ENCODE data around the gene SLC26A6. TPM values are rescaled to one million over a fixed set of nuclear protein-coding genes. Genes with fewer than 3 reads are reported as not detected.

Gene SLC26A6
- polyA plus RNA-seq, 1 donor (not counting 4 experiments of a cell fraction or from before 2014, with no cell fraction given) = 24.9 TPM

- H3K27ac ChIP-seq (ENCODE audit: control insufficient read depth, insufficient read depth, low read length) = peak overlapping the region; percentile 98
- DNase-seq (ENCODE audit: low read depth, low spot score) (no peak), FAIRE-seq (no peak)
- H3K9me1 ChIP-seq (ENCODE audit: control insufficient read depth, extremely low read depth, insufficient read depth, low read length) = peaks cover 2% of the 10 kb centered on the region
- H3K4me2 ChIP-seq (ENCODE audit: control insufficient read depth, extremely low read depth, insufficient read depth, low read depth, low read length) = no peak overlapping the region
- H3K4me1 ChIP-seq (ENCODE audit: control insufficient read depth, extremely low read depth, insufficient read depth, low read length) = peaks cover 79% of the 10 kb centered on the region
- H3K27me3 ChIP-seq (ENCODE audit: control insufficient read depth, extremely low read depth, insufficient read depth, low read length) = no peaks in the 10 kb centered on the region
- no peaks in the 10 kb centered on the region for H3K9me3 ChIP-seq (ENCODE audit: control insufficient read depth, low read depth, low read length)
- dilution Hi-C loops (cut with MboI; ENCODE audit: extremely low pct_ligation_motif_present, low sequenced_read_pairs) = no loop called here
- no peak overlapping the region for H3K4me3 ChIP-seq (ENCODE audit: control insufficient read depth in 2 of 3, extremely low read depth in 1 of 3, insufficient read depth in 2 of 3, low read depth in 1 of 3, low read length in 3 of 3)
- peak overlapping the region; percentile 40 for H3K9ac ChIP-seq (ENCODE audit: control insufficient read depth, extremely low read depth, insufficient read depth, low read length)
- peaks cover 12% of the 10 kb centered on the region for H4K20me1 ChIP-seq (ENCODE audit: control insufficient read depth, extremely low read depth, insufficient read depth, low read length)
- peaks cover 27 to 45% of the 10 kb centered on the region in 2 experiments for H3K36me3 ChIP-seq (ENCODE audit: control insufficient read depth in 2 of 2, extremely low read depth in 1 of 2, insufficient read depth in 2 of 2, low read length in 2 of 2)
- H3K79me2 ChIP-seq (ENCODE audit: control insufficient read depth, insufficient read depth, low read length) = peaks cover 32% of the 10 kb centered on the region
- no peak for TF ChIP-seq EZH2 (IDR thresholded peaks at IDR 0.05; ENCODE audit: low read length)
- no peak for TF ChIP-seq CTCF (optimal IDR thresholded peaks at IDR 0.05 in 1 of 3, IDR thresholded peaks at IDR 0.05 in 1 of 3, conservative IDR thresholded peaks at IDR 0.05 in 1 of 3; ENCODE audit: extremely low read depth in 1 of 3, insufficient read depth in 2 of 3, low read length in 3 of 3)
- no peak overlapping the region for H2AFZ ChIP-seq (ENCODE audit: control insufficient read depth, low read length)
These were observed 38.4 kb downstream of the SLC26A6 start for GRCh38 chr3:48596676-48597407.

GRCh38 chr3:48596157-48596556 lies 39.1 kb downstream of the SLC26A6 start:
- H3K36me3 ChIP-seq (ENCODE audit: control insufficient read depth in 2 of 2, extremely low read depth in 1 of 2, insufficient read depth in 2 of 2, low read length in 2 of 2) = peaks cover 24 to 45% of the 10 kb centered on the region in 2 experiments
- peaks cover 2% of the 10 kb centered on the region for H3K9me1 ChIP-seq (ENCODE audit: control insufficient read depth, extremely low read depth, insufficient read depth, low read length)
- H3K9me3 ChIP-seq (ENCODE audit: control insufficient read depth, low read depth, low read length) = no peaks in the 10 kb centered on the region
- dilution Hi-C loops (cut with MboI; ENCODE audit: extremely low pct_ligation_motif_present, low sequenced_read_pairs) = no loop called here
- H3K27ac ChIP-seq (ENCODE audit: control insufficient read depth, insufficient read depth, low read length) = peak overlapping the region; percentile 98
- peak overlapping the region; percentile 98 for H3K4me2 ChIP-seq (ENCODE audit: control insufficient read depth, extremely low read depth, insufficient read depth, low read depth, low read length)
- TF ChIP-seq EZH2 (IDR thresholded peaks at IDR 0.05; ENCODE audit: low read length) (no peak), CTCF (optimal IDR thresholded peaks at IDR 0.05 in 1 of 3, IDR thresholded peaks at IDR 0.05 in 1 of 3, conservative IDR thresholded peaks at IDR 0.05 in 1 of 3; ENCODE audit: extremely low read depth in 1 of 3, insufficient read depth in 2 of 3, low read length in 3 of 3) (no peak)
- H3K4me3 ChIP-seq (ENCODE audit: control insufficient read depth in 2 of 3, extremely low read depth in 1 of 3, insufficient read depth in 2 of 3, low read depth in 1 of 3, low read length in 3 of 3) = no peak overlapping the region
- no peak for DNase-seq (ENCODE audit: low read depth, low spot score)
- peaks cover 84% of the 10 kb centered on the region for H3K4me1 ChIP-seq (ENCODE audit: control insufficient read depth, extremely low read depth, insufficient read depth, low read length)
- H3K27me3 ChIP-seq (ENCODE audit: control insufficient read depth, extremely low read depth, insufficient read depth, low read length) = no peaks in the 10 kb centered on the region
- H4K20me1 ChIP-seq (ENCODE audit: control insufficient read depth, extremely low read depth, insufficient read depth, low read length) = peaks cover 12% of the 10 kb centered on the region
- no peak for FAIRE-seq
- H2AFZ ChIP-seq (ENCODE audit: control insufficient read depth, low read length) = no peak overlapping the region
- peaks cover 39% of the 10 kb centered on the region for H3K79me2 ChIP-seq (ENCODE audit: control insufficient read depth, insufficient read depth, low read length)
- H3K9ac ChIP-seq (ENCODE audit: control insufficient read depth, extremely low read depth, insufficient read depth, low read length) = peak overlapping the region; percentile 93

All from keratinocyte (primary cell).